Muscle layer of colon (tissue), 2 donors: ENCODE results near the gene CCDC184.
A peak's percentile ranks its signal among the peaks of the same experiment; 100 is the strongest.
"Not testable (repeated sequence)": the region's sequence is repeated elsewhere in the genome, so short reads cannot be mapped to it uniquely, and the experiment has no call there.

Experiments
- H3K27ac ChIP-seq: one replicate; pipeline ENCODE4 v1.7.0; 2013; ENCODE audit warnings: low read depth, mild to moderate bottlenecking, low read length, moderate library complexity
- H3K27me3 ChIP-seq, 2 donors: one replicate each; pipeline ENCODE4 v1.7.0; 2013; ENCODE audit warnings: low read length in 2 of 2, mild to moderate bottlenecking in 2 of 2; ENCODE audit not compliant: insufficient read depth in 2 of 2, control insufficient read depth in 1 of 2
- H3K36me3 ChIP-seq: one replicate; pipeline ENCODE4 v1.7.0; 2013; ENCODE audit warnings: mild to moderate bottlenecking, low read length; ENCODE audit not compliant: insufficient read depth
- H3K4me1 ChIP-seq: one replicate; pipeline ENCODE4 v1.7.0; 2013; ENCODE audit warnings: mild to moderate bottlenecking, low read length; ENCODE audit not compliant: insufficient read depth
- H3K4me3 ChIP-seq, 2 donors: one replicate each; pipeline ENCODE4 v1.7.0; 2013; ENCODE audit warnings: low read length in 2 of 2, low read depth in 1 of 2, mild to moderate bottlenecking in 1 of 2, moderate library complexity in 1 of 2
- H3K9ac ChIP-seq: one replicate; pipeline ENCODE4 v1.7.0; 2013; ENCODE audit warnings: low read length
- H3K9me3 ChIP-seq: one replicate; pipeline ENCODE4 v1.7.0; 2013; ENCODE audit warnings: mild to moderate bottlenecking, low read length
- donor health status: abdominal sarcoma.
- donor health status: Adenocarcinoma of cecum.

Gene CCDC184

DNA sequence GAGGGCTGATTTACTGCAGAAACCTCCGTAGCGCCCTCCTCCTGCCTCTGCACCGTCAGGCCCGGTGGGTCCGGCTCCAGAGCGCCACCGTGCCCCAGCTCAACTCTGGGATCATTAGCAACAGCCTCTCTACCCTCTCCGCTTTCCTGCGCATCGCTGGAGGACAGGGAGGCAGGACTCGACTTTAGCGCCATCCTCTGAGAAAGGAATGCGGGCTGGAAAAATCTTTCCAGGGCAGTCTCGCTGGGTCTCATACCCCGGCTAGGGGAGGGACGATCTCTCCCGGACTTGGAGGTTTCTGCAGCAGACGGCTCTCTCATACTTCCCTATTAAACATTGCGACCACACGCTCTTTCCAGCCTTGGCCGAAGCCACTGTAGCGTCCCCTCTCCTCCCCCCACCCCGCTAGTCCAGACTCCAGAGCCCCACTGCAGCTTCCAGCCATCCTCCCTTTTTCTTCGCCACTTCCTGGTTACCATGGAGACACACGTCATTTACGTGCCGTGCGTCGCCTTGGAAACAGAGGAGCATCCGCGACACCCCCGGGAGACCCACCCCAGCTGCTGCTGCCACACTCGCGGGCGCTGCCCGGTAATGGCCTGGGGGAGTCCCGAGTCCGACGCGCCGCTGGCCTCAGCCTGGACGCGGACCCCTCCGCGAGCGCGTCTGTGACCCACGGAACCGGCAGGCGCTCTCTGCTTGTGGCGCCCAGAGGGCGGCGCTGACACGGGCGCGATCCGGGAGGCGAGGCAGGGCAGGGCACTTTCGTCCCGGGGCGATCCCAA lies at the start of gene CCDC184:
TSS of gene CCDC184 (plus strand) at position 554 of the 785 bp plus-strand sequence. CDS start 479 bp downstream, outside the sequence.
- Histone ChIP-seq H3K36me3 (no peaks in the 10 kb centered on the region), H3K4me1 (peaks cover 15% of the 10 kb centered on the region), H3K4me3 (peak within 1 kb of the TSS; percentile 43 to 92), H3K9me3 (no peaks in the 10 kb centered on the region), H3K9ac (no peak within 1 kb of the TSS), H3K27ac (no peak within 1 kb of the TSS), H3K27me3 (peaks cover 29 to 47% of the 10 kb centered on the region in 2 donors)

DNA sequence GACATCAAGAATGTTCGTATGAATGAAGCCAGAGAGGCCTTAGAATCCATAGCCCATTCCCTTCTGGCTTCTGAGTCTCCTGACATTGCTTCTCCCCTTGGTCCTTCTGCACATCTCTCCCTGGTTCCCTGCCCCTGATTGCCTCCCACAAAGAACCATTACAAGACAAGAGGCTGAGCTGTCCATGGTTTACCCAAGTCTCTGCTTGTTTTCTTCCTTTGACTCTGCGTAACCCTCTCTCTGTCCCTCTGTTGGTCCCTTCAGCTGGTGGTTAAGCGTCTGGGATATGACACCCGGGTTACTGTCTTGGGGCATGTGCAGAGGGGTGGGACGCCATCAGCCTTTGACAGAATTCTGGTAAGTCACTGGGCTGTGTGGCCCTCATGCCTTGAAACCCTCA lies 48.4 kb upstream of the CCDC184 start:
- H3K9me3 ChIP-seq: no peaks in the 10 kb centered on the region
- no peak overlapping the region for H3K4me3 ChIP-seq
- peaks cover 78% of the 10 kb centered on the region for H3K36me3 ChIP-seq
- no peaks in the 10 kb centered on the region for H3K4me1 ChIP-seq
- H3K9ac ChIP-seq: no peak overlapping the region
- no peaks in the 10 kb centered on the region for H3K27me3 ChIP-seq
- H3K27ac ChIP-seq: no peak overlapping the region

DNA sequence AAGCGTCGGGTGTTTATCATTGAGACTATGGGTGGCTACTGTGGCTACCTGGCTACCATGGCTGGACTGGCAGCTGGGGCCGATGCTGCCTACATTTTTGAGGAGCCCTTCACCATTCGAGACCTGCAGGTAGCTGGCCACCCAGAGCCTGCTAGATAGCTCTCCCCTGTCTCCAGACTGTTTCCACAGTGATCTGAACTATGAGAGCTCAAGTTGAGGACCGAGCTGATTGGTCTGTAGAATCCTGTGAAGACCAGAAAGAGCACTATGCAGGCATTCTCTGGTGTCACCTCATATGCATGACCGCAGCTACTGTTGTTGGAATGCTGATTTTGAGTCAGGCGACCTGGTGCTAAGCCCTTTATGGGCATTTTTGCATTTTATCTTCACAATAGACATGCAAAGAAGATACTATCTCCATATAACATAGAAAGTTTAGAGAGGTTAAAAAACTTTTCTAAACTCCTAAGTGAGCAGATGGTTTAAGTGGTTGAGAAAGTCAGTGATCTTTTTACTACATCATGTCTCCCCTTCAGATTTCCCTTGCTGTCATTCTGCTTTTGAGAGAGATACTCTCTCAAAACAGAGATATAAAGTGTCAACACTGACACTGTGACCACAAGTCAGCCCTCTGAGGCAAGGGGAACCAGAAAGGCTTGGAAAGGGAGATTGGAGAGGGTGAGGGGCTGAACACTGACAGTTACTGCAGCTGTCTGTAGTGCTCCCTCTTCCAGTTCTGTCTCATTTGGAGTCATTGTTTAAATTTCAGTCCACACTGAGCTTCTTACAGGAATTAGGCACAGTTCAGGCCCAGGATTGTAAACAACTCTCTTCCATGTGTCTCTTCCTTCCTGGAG lies 40.4 kb upstream of the CCDC184 start:
- H3K9ac ChIP-seq: no peak overlapping the region
- no peaks in the 10 kb centered on the region for H3K27me3 ChIP-seq
- H3K9me3 ChIP-seq: no peaks in the 10 kb centered on the region
- H3K36me3 ChIP-seq: peaks cover 89% of the 10 kb centered on the region
- no peak overlapping the region for H3K27ac ChIP-seq
- no peaks in the 10 kb centered on the region for H3K4me1 ChIP-seq
- no peak overlapping the region for H3K4me3 ChIP-seq

DNA sequence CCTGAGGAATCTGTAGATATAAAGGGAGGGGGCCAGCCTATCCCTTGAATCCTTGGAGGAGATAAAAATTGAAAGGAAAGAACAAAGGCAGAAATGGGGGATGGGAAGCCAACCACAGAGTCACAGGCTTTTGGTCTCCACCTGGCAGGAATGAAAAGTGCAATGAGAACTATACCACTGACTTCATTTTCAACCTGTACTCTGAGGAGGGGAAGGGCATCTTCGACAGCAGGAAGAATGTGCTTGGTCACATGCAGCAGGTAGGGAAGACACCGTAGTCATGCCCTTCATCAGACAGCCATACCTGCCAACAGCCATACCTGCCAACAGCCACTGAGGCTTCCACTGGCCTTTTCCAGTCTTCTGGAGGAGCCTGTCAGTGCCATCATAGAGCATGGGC lies 39.5 kb upstream of the CCDC184 start:
- Histone ChIP-seq H3K9ac (no peak overlapping the region), H3K36me3 (peaks cover 86% of the 10 kb centered on the region), H3K9me3 (no peaks in the 10 kb centered on the region), H3K27ac (no peak overlapping the region), H3K4me3 (no peak overlapping the region), H3K27me3 (no peaks in the 10 kb centered on the region), H3K4me1 (no peaks in the 10 kb centered on the region)

DNA sequence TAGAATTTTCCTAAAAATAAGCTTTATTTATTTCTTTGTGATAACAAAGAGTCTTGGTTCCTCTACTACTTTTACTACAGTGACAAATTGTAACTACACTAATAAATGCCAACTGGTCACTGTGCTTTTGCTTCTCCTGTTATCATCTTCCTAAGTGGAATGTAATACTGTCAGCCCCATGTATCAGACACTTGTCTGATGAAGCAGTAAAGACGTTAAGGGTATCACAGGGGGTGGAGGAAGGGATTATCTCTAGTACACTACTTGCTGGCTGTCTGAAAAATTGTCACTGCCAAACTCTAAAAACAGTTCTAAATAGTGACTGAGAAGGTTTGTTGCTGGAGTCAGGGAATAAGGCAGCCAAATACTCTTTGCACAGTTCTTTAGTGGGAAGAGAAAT lies 37.5 kb upstream of the CCDC184 start:
- Histone ChIP-seq H3K27me3 (no peaks in the 10 kb centered on the region), H3K9me3 (no peaks in the 10 kb centered on the region), H3K9ac (no peak overlapping the region), H3K4me3 (no peak overlapping the region), H3K36me3 (peaks cover 88% of the 10 kb centered on the region), H3K27ac (no peak overlapping the region), H3K4me1 (no peaks in the 10 kb centered on the region)

DNA sequence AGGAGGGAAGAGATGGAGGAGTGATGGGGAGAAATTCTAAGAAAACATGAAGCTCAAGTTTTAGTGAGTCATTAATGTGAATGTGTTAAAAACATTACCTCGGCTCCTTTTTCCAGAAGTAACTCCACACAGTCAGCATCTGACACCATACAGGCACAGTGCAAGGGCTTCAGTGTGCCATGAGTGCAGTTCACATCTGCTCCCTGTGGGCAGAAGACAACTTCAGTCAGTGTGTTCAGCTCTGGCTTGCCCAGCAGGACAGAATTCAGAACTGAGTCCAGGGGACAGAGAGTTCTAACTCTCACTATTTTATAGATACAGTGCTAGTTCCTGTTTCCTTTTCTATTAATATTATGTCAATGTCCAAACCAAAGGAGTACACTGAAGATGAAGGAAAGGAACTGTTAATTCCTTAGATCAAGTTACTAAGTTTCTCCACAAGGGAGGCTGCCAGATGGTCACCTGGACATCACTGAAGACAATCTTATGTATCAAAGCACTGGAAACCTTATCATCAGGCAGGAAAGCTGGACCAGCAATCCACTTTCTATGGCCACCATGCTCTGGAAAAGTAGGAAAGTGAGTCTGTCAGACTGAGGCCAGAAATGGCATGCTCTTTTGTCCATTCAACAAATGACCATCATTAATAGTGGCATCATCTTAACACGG lies 32.2 kb upstream of the CCDC184 start:
- Histone ChIP-seq H3K27ac (no peak overlapping the region), H3K4me3 (no peak overlapping the region), H3K36me3 (peaks cover 61% of the 10 kb centered on the region), H3K4me1 (no peaks in the 10 kb centered on the region), H3K9me3 (no peaks in the 10 kb centered on the region), H3K9ac (no peak overlapping the region), H3K27me3 (no peaks in the 10 kb centered on the region)

DNA sequence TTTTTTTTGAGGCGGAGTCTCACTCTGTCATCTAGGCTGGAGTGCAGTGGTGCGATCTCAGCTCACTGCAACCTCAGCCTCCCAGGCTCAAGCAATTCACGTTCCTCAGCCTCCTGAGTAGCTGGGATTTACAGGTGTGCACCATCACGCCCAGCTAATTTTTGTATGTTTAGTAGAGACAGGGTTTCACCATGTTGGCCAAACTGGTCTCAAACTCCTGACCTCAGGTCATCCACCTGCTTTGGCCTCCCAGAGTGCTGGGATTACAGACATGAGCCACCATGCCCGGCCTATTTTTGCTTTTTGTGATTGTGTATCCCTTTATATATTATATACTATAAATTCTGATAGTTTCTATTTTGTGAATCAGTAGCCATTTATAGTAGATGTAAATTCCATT lies 27.7 kb upstream of the CCDC184 start:
- not testable (repeated sequence) for H3K4me3 ChIP-seq, H3K9ac ChIP-seq, H3K9me3 ChIP-seq, H3K27ac ChIP-seq, H3K4me1 ChIP-seq, H3K27me3 ChIP-seq
- H3K36me3 ChIP-seq: peaks cover 26% of the 10 kb centered on the region

DNA sequence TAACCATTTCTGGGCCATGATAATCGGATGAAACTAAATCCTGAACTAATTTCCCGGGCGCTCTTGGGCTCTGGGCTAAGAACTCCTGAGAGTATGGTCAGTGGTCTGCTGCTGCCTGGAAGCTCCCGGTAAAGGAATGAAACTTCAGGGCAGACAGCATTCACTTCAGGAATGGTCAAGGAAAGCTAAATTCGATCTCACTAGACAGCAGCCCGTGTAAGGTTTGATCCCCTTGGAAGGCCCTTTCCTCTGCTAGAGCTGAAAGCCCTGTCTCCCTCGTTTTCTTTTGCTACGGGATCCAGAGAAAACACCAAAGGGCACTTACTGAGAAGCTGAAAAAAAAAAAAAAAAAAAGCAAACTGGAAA lies 26.8 kb upstream of the CCDC184 start:
- Histone ChIP-seq H3K27me3 (no peaks in the 10 kb centered on the region), H3K36me3 (peaks cover 17% of the 10 kb centered on the region), H3K4me3 (peak overlapping the region; percentile 75 to 99), H3K4me1 (no peaks in the 10 kb centered on the region), H3K27ac (peak overlapping the region; percentile 76), H3K9ac (peak overlapping the region; percentile 76), H3K9me3 (no peaks in the 10 kb centered on the region)

DNA sequence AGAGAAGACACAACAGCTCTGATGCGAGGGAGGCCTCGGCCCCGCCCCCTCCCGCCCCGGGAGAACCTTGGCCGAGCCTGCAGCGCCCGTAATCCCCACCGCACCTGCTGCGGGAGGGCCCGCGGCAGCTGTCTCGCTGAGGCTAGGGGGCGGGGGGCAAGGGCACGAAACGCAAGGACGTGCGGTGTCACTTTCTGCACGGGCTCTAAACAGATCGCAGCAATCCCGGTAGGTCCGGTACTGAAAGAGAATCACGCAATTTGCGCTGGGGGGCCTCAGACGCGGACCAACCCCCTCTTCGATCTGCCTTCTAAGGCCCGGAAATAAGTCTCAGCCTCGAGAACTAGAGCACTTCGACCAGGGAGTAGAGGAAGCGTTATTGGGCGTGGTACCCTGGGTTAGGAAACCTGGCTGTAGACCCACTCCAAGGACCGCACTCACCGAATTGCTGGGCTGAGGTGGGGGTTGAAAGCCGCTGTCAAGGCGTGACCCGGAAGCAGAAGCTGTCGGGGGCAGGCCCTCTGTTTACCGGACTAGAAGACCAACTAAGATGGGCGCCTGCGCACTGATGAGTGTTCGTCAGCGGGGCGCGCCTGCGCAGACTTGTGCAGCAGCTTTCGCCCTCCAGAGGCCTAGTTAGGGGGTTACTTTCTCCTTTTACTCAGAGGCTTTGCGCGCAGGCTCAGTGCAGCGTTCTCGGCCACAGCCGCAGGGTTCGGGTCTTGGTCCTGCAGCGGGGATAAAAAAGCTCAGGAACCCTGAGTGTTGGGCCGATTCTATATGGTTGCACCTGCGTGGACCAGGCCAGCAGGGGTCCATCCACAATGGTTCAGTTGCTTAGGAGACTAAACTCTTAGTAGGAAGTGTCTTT lies 26.2 kb upstream of the CCDC184 start, which contains the start of gene ASB8:
TSS of gene ASB8 (minus strand) at position 498 of the 871 bp plus-strand sequence. CDS start 4,019 bp downstream, outside the sequence.
- Histone ChIP-seq H3K27me3 (no peaks in the 10 kb centered on the region), H3K9me3 (no peaks in the 10 kb centered on the region), H3K9ac (peak within 1 kb of the TSS; percentile 76), H3K27ac (peak within 1 kb of the TSS; percentile 76), H3K4me1 (no peaks in the 10 kb centered on the region), H3K4me3 (peak within 1 kb of the TSS; percentile 75 to 99), H3K36me3 (peaks cover 11% of the 10 kb centered on the region)

DNA sequence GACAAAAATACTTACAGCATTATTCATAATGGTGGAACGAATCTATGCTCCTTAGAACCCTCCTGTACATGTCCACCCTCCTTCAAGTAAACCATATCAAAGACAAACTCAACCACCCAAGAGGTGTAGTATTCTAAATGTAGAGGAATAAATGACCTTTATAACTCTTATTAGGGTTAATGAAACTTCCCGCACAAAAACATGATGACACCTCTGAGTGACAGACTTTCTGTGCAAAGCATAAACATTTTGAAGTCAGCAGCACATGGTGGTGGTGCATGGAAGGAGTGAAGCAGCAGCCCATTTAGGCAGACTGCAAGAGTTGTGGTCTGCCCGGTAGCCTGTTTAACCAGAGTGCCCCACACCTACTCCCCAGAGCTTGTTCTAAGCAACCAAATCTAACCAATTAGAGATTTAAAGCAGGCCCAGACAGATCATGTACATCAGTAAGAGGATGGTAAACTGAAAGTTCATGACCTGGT lies 25.5 kb upstream of the CCDC184 start:
- Histone ChIP-seq H3K36me3 (peaks cover 5% of the 10 kb centered on the region), H3K27me3 (no peaks in the 10 kb centered on the region), H3K4me3 (peak overlapping the region; percentile 43 to 99), H3K9ac (peak overlapping the region; percentile 12), H3K4me1 (no peaks in the 10 kb centered on the region), H3K27ac (peak overlapping the region; percentile 76), H3K9me3 (no peaks in the 10 kb centered on the region)
